Measurements from ENCODE around the gene KRT6A. TPM values are rescaled to one million over a fixed set of nuclear protein-coding genes. Genes with fewer than 3 reads are reported as not detected.

Gene KRT6A
- total and polyA plus RNA-seq, 9 of the 15 experiments (the other 6 are each of a cell fraction or from before 2014, with no cell fraction given), result 0.26 TPM; not detected in 8

DNA sequence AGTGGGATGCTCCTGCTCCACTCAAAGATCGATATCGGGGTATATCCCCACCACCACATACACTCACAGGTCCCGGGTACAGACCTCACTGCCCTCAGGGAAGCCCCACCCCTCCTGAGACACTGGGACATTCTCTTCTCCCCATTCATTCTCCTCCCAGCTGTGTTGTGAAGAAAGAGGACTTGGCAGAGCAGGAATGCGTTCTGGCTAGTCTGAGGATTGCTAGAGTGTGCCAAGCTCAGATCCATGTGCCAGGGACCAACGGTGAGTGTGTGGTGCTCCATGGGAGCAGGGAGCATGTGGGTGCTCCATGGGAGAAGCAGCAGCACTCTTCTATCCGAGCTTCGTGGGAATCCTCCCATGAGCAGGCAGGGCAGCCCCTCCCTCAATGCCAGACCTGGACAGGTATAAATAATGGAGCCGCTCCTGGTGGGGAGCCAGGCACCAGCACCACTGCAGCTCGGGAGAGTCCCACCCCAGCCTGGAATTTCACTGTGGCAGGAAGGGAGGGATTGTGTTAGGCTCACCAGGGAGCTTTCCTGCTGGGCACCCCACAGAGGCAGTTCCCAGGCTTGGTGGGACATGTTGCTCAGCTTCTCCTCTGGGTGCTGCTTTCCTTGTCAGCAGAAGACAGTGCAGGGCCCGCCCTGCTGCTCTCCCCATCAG, 29.4 kb upstream of the KRT6A start:
- no peak for DNase-seq (ENCODE audit: extremely low read depth in 1 of 4, low spot score in 3 of 4)
- Histone ChIP-seq H3K36me3 (ENCODE audit: control insufficient read depth, insufficient read depth, low read length) (no peaks in the 10 kb centered on the region), H3K4me3 (no peak overlapping the region), H3K9me1 (ENCODE audit: control insufficient read depth, insufficient read depth, low read length) (no peaks in the 10 kb centered on the region), H3K9ac (ENCODE audit: insufficient read depth in 1 of 2, low read depth in 2 of 2, low read length in 2 of 2) (no peak overlapping the region), H3K79me2 (ENCODE audit: control insufficient read depth, insufficient read depth, low read length) (no peaks in the 10 kb centered on the region), H3K4me2 (ENCODE audit: insufficient read depth, low read length) (no peak overlapping the region), H4K20me1 (replicated peaks; ENCODE audit: control insufficient read depth, insufficient read depth, low read length) (peaks cover 4% of the 10 kb centered on the region; the same call in 1 of the 2 replicates), H3K27ac (ENCODE audit: extremely low read depth, low read depth, low read length) (no peak overlapping the region), H3K27me3 (ENCODE audit: control insufficient read depth in 2 of 2, insufficient read depth in 2 of 2, low read length in 2 of 2) (peaks cover 15 to 72% of the 10 kb centered on the region in 2 experiments; a peak in 4 of 5 replicates), H3K9me3 (replicated peaks; ENCODE audit: control insufficient read depth, insufficient read depth, low read depth, low read length) (no peaks in the 10 kb centered on the region), H2AFZ (ENCODE audit: low read depth, low read length) (no peak overlapping the region), H3K4me1 (replicated peaks in 1 of 2; ENCODE audit: control insufficient read depth in 2 of 2, insufficient read depth in 2 of 2, low read length in 2 of 2) (no peaks in the 10 kb centered on the region; a peak in 1 of 5 replicates)
- no peak for ATAC-seq
- POLR2A ChIA-PET, result no interaction called here
- 0% methylated on average over 9 of the region's 10 CpGs for WGBS (ENCODE audit: insufficient coverage, low coverage, missing lambda C conversion rate)
- in situ Hi-C loops (cut with MboI) (no loop called here), intact Hi-C loops (cut with micrococcal nuclease) (no loop called here)
- BruUV-seq (replicated peaks), result no TSS peak
- CTCF ChIA-PET (ENCODE audit: low intra/inter-chr PET ratio), result no interaction called here
- FAIRE-seq, result no peak
- no peak for TF ChIP-seq PURB (CRISPR knock-in tag; IDR thresholded peaks at IDR 0.05; ENCODE audit: low read depth)
- no peak for TF ChIP-seq ZNF12 (CRISPR knock-in tag; IDR thresholded peaks at IDR 0.05)
- TF ChIP-seq CBFB (CRISPR knock-in tag; IDR thresholded peaks at IDR 0.05), result no peak
- TF ChIP-seq U2AF1 (optimal IDR thresholded peaks at IDR 0.05; ENCODE audit: low read depth, low read length), result no peak
- TF ChIP-seq FOXK1 (CRISPR knock-in tag; IDR thresholded peaks at IDR 0.05; ENCODE audit: borderline replicate concordance), result no peak
- TF ChIP-seq BCL6 (CRISPR knock-in tag; IDR thresholded peaks at IDR 0.05), result no peak
- no peak for TF ChIP-seq PTTG1 (tag; IDR thresholded peaks at IDR 0.05; ENCODE audit: low read depth)
- TF ChIP-seq, protein P1, sequence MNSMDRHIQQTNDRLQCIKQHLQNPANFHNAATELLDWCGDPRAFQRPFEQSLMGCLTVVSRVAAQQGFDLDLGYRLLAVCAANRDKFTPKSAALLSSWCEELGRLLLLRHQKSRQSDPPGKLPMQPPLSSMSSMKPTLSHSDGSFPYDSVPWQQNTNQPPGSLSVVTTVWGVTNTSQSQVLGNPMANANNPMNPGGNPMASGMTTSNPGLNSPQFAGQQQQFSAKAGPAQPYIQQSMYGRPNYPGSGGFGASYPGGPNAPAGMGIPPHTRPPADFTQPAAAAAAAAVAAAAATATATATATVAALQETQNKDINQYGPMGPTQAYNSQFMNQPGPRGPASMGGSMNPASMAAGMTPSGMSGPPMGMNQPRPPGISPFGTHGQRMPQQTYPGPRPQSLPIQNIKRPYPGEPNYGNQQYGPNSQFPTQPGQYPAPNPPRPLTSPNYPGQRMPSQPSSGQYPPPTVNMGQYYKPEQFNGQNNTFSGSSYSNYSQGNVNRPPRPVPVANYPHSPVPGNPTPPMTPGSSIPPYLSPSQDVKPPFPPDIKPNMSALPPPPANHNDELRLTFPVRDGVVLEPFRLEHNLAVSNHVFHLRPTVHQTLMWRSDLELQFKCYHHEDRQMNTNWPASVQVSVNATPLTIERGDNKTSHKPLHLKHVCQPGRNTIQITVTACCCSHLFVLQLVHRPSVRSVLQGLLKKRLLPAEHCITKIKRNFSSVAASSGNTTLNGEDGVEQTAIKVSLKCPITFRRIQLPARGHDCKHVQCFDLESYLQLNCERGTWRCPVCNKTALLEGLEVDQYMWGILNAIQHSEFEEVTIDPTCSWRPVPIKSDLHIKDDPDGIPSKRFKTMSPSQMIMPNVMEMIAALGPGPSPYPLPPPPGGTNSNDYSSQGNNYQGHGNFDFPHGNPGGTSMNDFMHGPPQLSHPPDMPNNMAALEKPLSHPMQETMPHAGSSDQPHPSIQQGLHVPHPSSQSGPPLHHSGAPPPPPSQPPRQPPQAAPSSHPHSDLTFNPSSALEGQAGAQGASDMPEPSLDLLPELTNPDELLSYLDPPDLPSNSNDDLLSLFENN (IDR thresholded peaks at IDR 0.05; ENCODE audit: low read depth in 2 of 2, low read length in 2 of 2), result no peak
- no peak for TF ChIP-seq FOXK2 (conservative IDR thresholded peaks at IDR 0.05 in 1 of 2, IDR thresholded peaks at IDR 0.05 in 1 of 2; ENCODE audit: low read depth in 2 of 2)
- TF ChIP-seq ZNF184 (CRISPR knock-in tag; IDR thresholded peaks at IDR 0.05), result no peak
- TF ChIP-seq HEY1 (CRISPR knock-in tag; IDR thresholded peaks at IDR 0.05; ENCODE audit: borderline replicate concordance), result no peak
